OCI-LY3 (cell line): Measurements from ENCODE around the gene MNX1.

ENCODE experiments used
- EZH2phosphoT487 ChIP-seq: fragments of 200-600 bp; shearing (Covaris generic); IDR thresholded peaks from 2 replicates; pipeline ENCODE4 v1.6.1; 2018; ENCODE audit warnings: antibody characterized with exemption, mixed run types, low read depth
- TF ChIP-seq, protein P1 (sequence below): fragments of 200-600, 300-600 bp; sonication (generic); IDR thresholded peaks from 2 replicates; pipeline ENCODE4 v1.5.1; 2014; ENCODE audit warnings: antibody characterized with exemption, low read length, low read depth

DNA sequence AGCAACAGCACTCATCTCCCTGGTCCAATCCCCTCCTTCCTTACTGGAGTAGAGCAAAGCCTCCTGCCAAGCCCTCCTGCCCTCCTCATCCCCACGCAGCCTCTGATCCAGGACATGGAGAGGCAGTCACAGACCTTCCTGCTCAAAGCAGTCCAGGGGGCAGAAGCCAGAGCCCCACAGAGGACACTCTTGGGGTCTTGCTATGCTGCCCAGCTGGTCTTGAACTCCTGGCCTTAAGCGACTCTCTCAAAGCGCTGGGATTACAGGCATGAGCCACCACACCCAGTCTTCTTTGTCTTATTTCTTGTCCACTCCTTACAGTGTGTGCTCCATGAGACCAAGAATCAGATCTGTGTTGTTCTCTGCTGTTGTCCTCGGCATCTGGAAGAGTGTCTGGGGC is 26.6 kb upstream of the MNX1 start:
- TF ChIP-seq, protein P1, sequence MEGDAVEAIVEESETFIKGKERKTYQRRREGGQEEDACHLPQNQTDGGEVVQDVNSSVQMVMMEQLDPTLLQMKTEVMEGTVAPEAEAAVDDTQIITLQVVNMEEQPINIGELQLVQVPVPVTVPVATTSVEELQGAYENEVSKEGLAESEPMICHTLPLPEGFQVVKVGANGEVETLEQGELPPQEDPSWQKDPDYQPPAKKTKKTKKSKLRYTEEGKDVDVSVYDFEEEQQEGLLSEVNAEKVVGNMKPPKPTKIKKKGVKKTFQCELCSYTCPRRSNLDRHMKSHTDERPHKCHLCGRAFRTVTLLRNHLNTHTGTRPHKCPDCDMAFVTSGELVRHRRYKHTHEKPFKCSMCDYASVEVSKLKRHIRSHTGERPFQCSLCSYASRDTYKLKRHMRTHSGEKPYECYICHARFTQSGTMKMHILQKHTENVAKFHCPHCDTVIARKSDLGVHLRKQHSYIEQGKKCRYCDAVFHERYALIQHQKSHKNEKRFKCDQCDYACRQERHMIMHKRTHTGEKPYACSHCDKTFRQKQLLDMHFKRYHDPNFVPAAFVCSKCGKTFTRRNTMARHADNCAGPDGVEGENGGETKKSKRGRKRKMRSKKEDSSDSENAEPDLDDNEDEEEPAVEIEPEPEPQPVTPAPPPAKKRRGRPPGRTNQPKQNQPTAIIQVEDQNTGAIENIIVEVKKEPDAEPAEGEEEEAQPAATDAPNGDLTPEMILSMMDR, result no peak
- no peak for TF ChIP-seq EZH2phosphoT487
